H1 (cell line): ENCODE measurements around the gene MEP1B. TPM values are rescaled to one million over a fixed set of nuclear protein-coding genes. Genes with fewer than 3 reads are reported as not detected.
A peak's percentile ranks its signal among the peaks of the same experiment; 100 is the strongest.

Source experiments
- CTCF ChIA-PET: fragments of 300-600 bp; sonication (Branson Sonifier 250); formaldehyde crosslinking; loops from one replicate; lab custom pipeline; 2021; ENCODE audit not compliant: partially characterized antibody; lab: Charles Lee
- POLR2A ChIA-PET: fragments of 300-600 bp; sonication (Branson Sonifier 250); formaldehyde crosslinking; loops from one replicate; lab custom pipeline; 2021; ENCODE audit warnings: inconsistent platforms; ENCODE audit not compliant: partially characterized antibody; lab: Charles Lee
- DNase-seq, 2 experiments: peaks; one replicate each; pipeline versions ENCODE4 v3.0.0 to v3.0.0-alpha.2; 2010 to 2022; ENCODE audit warnings: low spot score in 2 of 2, low read depth in 1 of 2, mixed read lengths in 1 of 2
- FAIRE-seq: peaks from 2 replicates; lab custom pipeline; 2011; peaks lifted over from hg19 to GRCh38; lab: Jason Lieb, UNC
- H2AFZ ChIP-seq: 2 replicates; pipeline ENCODE4 v1.8.1; 2012; ENCODE audit warnings: low read length, inconsistent platforms
- H2AK5ac ChIP-seq: 2 replicates; pipeline ENCODE4 v1.6.1; 2013; ENCODE audit warnings: low read depth, low read length
- H2BK120ac ChIP-seq: replicated peaks from 2 replicates; pipeline ENCODE3; 2013; ENCODE audit warnings: low read depth, low read length, inconsistent platforms
- H2BK12ac ChIP-seq: 2 replicates; pipeline ENCODE4 v1.6.1; 2013; ENCODE audit warnings: low read depth, low read length
- H2BK15ac ChIP-seq: 2 replicates; pipeline ENCODE4 v1.6.1; 2013; ENCODE audit warnings: low read length
- H2BK20ac ChIP-seq: 2 replicates; pipeline ENCODE4 v1.6.1; 2013; ENCODE audit warnings: low read length
- H2BK5ac ChIP-seq: 2 replicates; pipeline ENCODE4 v1.6.1; 2013; ENCODE audit warnings: low read depth, low read length
- H3K14ac ChIP-seq: 2 replicates; pipeline ENCODE4 v1.6.1; 2013; ENCODE audit warnings: inconsistent platforms; ENCODE audit not compliant: insufficient read length
- H3K18ac ChIP-seq: 2 replicates; pipeline ENCODE4 v1.6.1; 2013; ENCODE audit warnings: low read length; ENCODE audit errors: extremely low read depth
- H3K23ac ChIP-seq: 2 replicates; pipeline ENCODE4 v1.6.1; 2013; ENCODE audit warnings: inconsistent platforms; ENCODE audit not compliant: insufficient read length
- H3K23me2 ChIP-seq: 2 replicates; pipeline ENCODE4 v1.6.1; 2013; ENCODE audit warnings: low read depth, low read length
- H3K27ac ChIP-seq: 2 replicates; pipeline ENCODE4 v1.6.1; 2011; ENCODE audit warnings: low read depth, low read length, inconsistent platforms
- H3K27me3 ChIP-seq, 4 experiments: replicated peaks in 1 of 4; 1 replicate in 1 of 4; 2 replicates in 3 of 4; pipeline versions ENCODE4 v1.6.1 to v1.8.1; 2011 to 2013; ENCODE audit warnings: low read length in 3 of 4, mild to moderate bottlenecking in 3 of 4, inconsistent platforms in 2 of 4, mixed read lengths in 2 of 4, moderate library complexity in 1 of 4; ENCODE audit not compliant: control insufficient read depth in 3 of 4, insufficient read depth in 3 of 4; ENCODE audit errors: extremely low read depth in 1 of 4
- H3K36me3 ChIP-seq, 4 experiments: 2 replicates each; pipeline versions ENCODE4 v1.6.1 to v1.8.1; 2011 to 2013; ENCODE audit warnings: mild to moderate bottlenecking in 4 of 4, low read length in 3 of 4, moderate library complexity in 2 of 4, control low read depth in 1 of 4, inconsistent platforms in 1 of 4; ENCODE audit not compliant: insufficient read depth in 4 of 4, control insufficient read depth in 2 of 4
- H3K4ac ChIP-seq: replicated peaks from 2 replicates; pipeline ENCODE3; 2013; ENCODE audit warnings: low read length, low read depth, mixed read lengths, inconsistent platforms; ENCODE audit not compliant: insufficient read length
- H3K4me1 ChIP-seq, 4 experiments: replicated peaks in 1 of 4; 1 replicate in 1 of 4; 2 replicates in 3 of 4; pipeline versions ENCODE4 v1.6.1 to v1.8.1; 2011 to 2013; ENCODE audit warnings: low read length in 3 of 4, inconsistent platforms in 2 of 4, mixed read lengths in 1 of 4; ENCODE audit not compliant: insufficient read depth in 4 of 4, control insufficient read depth in 3 of 4
- H3K4me2 ChIP-seq, 2 experiments: 2 replicates each; pipeline versions ENCODE4 v1.6.1 to v1.8.1; 2011 to 2013; ENCODE audit warnings: low read depth in 2 of 2, low read length in 2 of 2, control low read depth in 1 of 2, inconsistent platforms in 1 of 2, mild to moderate bottlenecking in 1 of 2; ENCODE audit not compliant: insufficient read depth in 1 of 2
- H3K4me3 ChIP-seq, 4 experiments: fragments of 200-600, 300-600 bp in 1 of 4; sonication (generic), shearing (Covaris generic), sonication (Bioruptor Twin) in 1 of 4; 2 replicates each; pipeline versions ENCODE4 v1.5.1 to v1.8.1; 2011 to 2016; ENCODE audit warnings: low read length in 4 of 4, low read depth in 3 of 4, control low read depth in 2 of 4, inconsistent platforms in 2 of 4, mild to moderate bottlenecking in 2 of 4, mixed read lengths in 1 of 4, moderate library complexity in 1 of 4; ENCODE audit not compliant: insufficient read depth in 2 of 4; ENCODE audit errors: extremely low read depth in 1 of 4
- H3K56ac ChIP-seq: replicated peaks from 2 replicates; pipeline ENCODE3; 2013; ENCODE audit warnings: low read depth, mild to moderate bottlenecking, mixed read lengths, low read length, inconsistent platforms; ENCODE audit not compliant: insufficient read length
- H3K79me1 ChIP-seq: 2 replicates; pipeline ENCODE4 v1.6.1; 2013; ENCODE audit warnings: low read depth, low read length, control low read depth
- H3K79me2 ChIP-seq, 2 experiments: 2 replicates each; pipeline versions ENCODE4 v1.6.1 to v1.8.1; 2012 to 2013; ENCODE audit warnings: low read length in 2 of 2, mild to moderate bottlenecking in 2 of 2, inconsistent platforms in 1 of 2; ENCODE audit not compliant: insufficient read depth in 2 of 2, control insufficient read depth in 1 of 2
- H3K9ac ChIP-seq, 4 experiments: replicated peaks in 1 of 4; 1 replicate in 1 of 4; 2 replicates in 3 of 4; pipeline versions ENCODE4 v1.6.1 to v1.8.1; 2011 to 2013; ENCODE audit warnings: low read depth in 3 of 4, low read length in 3 of 4, control low read depth in 2 of 4, mild to moderate bottlenecking in 2 of 4, moderate library complexity in 2 of 4, inconsistent platforms in 1 of 4; ENCODE audit errors: extremely low read depth in 1 of 4
- H3K9me3 ChIP-seq, 2 experiments: 2 replicates each; pipeline versions ENCODE4 v1.6.1 to v1.8.1; 2012 to 2013; ENCODE audit warnings: mild to moderate bottlenecking in 2 of 2, moderate library complexity in 2 of 2, control low read depth in 1 of 2, inconsistent platforms in 1 of 2, low read depth in 1 of 2, low read length in 1 of 2, mixed read lengths in 1 of 2; ENCODE audit not compliant: insufficient read depth in 2 of 2
- H4K20me1 ChIP-seq, 2 experiments: replicated peaks in 1 of 2; 2 replicates each; pipeline versions ENCODE3 to v1.8.1; 2011 to 2013; ENCODE audit warnings: inconsistent platforms in 2 of 2, low read length in 2 of 2, mild to moderate bottlenecking in 1 of 2; ENCODE audit not compliant: insufficient read depth in 2 of 2, control insufficient read depth in 1 of 2
- H4K5ac ChIP-seq: 2 replicates; pipeline ENCODE4 v1.6.1; 2013; ENCODE audit warnings: low read length, low read depth, mixed read lengths, inconsistent platforms; ENCODE audit not compliant: insufficient read length
- H4K8ac ChIP-seq: 2 replicates; pipeline ENCODE4 v1.8.0; 2013; ENCODE audit warnings: mild to moderate bottlenecking, moderate library complexity, low read length, inconsistent platforms; ENCODE audit not compliant: insufficient read depth; ENCODE audit errors: extremely low read depth
- H4K91ac ChIP-seq: replicated peaks from 2 replicates; pipeline ENCODE3; 2013; ENCODE audit warnings: low read length, mixed read lengths, inconsistent platforms; ENCODE audit not compliant: insufficient read length
- ATF3 ChIP-seq: IDR thresholded peaks from 2 replicates; pipeline ENCODE4 v1.6.1; 2011; ENCODE audit warnings: low read depth, mild to moderate bottlenecking, low read length; ENCODE audit not compliant: insufficient read depth
- BACH1 ChIP-seq: IDR thresholded peaks from 2 replicates; pipeline ENCODE4 v1.6.1; 2012; ENCODE audit warnings: low read length, improper control_type of control experiment
- CBX5 ChIP-seq: fragments of 300-800, 300-1000 bp; sonication (generic); IDR thresholded peaks from 2 replicates; pipeline ENCODE4 v1.7.1; 2016; ENCODE audit warnings: antibody characterized with exemption, low read length, low read depth
- HDAC6 ChIP-seq: IDR thresholded peaks from one replicate; pipeline ENCODE4 v1.7.1; 2012; ENCODE audit warnings: low read depth, mild to moderate bottlenecking, inconsistent platforms, low read length, moderate library complexity
- JUND ChIP-seq: IDR thresholded peaks from 2 replicates; pipeline ENCODE4 v1.6.1; 2011; ENCODE audit warnings: mild to moderate bottlenecking, improper control_type of control experiment, low read length
- KDM4A ChIP-seq: IDR thresholded peaks from one replicate; pipeline ENCODE4 v1.7.1; 2012; ENCODE audit warnings: low read depth, mild to moderate bottlenecking, moderate library complexity, low read length, inconsistent platforms; ENCODE audit not compliant: severe bottlenecking
- KDM5A ChIP-seq: fragments of 200-600 bp; IDR thresholded peaks from 2 replicates; pipeline ENCODE4 v1.7.1; 2012; ENCODE audit warnings: mild to moderate bottlenecking, low read length, inconsistent platforms, mixed read lengths
- POLR2AphosphoS5 ChIP-seq: IDR thresholded peaks from 2 replicates; pipeline ENCODE4 v1.6.1; 2011; ENCODE audit warnings: low read depth, low read length
- RAD21 ChIP-seq, 2 experiments: IDR thresholded peaks in 1 of 2; conservative IDR thresholded peaks in 1 of 2; 2 replicates each; pipeline ENCODE4 v1.6.1; 2011; ENCODE audit warnings: low read depth in 2 of 2, low read length in 2 of 2, improper control_type of control experiment in 1 of 2, inconsistent platforms in 1 of 2, mild to moderate bottlenecking in 1 of 2, moderate library complexity in 1 of 2
- SP2 ChIP-seq: IDR thresholded peaks from 2 replicates; pipeline ENCODE4 v1.6.1; 2012; ENCODE audit warnings: mild to moderate bottlenecking, low read length, inconsistent platforms
- WGBS, 2 experiments: shearing (Covaris generic) in 1 of 2; methylation state at CpG; one replicate each; pipeline versions ENCODE4 v1.1.6 to v1.1.7; 2013 to 2015; ENCODE audit warnings: low lambda C conversion rate in 2 of 2, mixed read lengths in 2 of 2, inconsistent platforms in 1 of 2, low coverage in 1 of 2, missing lambda C conversion rate in 1 of 2; ENCODE audit not compliant: insufficient replicate concordance in 2 of 2, insufficient coverage in 1 of 2, insufficient read length in 1 of 2; ENCODE audit errors: extremely low coverage in 1 of 2, missing lambda C conversion rate in 1 of 2; 5-methylcytosine and 5-hydroxymethylcytosine counted together
- polyA plus RNA-seq, 7 experiments: library from polyadenylated mRNA; depleted of rRNA in 3 of 7; stranded (reverse) in 5 of 7; unstranded in 2 of 7; fragments of >200 nt in 5 of 7; fragments of 200-250 nt in 2 of 7; gene quantifications; 1 replicate in 5 of 7; 2 replicates in 1 of 7; 4 replicates in 1 of 7; pipeline versions ENCODE4 v1.2.1 to v1.2.3, GENCODE V29; 2011 to 2013; ENCODE audit warnings: missing spikeins in 2 of 7, mixed read lengths in 2 of 7
- total RNA-seq: library from RNA; stranded (reverse); fragmentation: NEBNext Ultra II Directional; extraction: Animal tissue kit (Norgen Biotek cat#: 25700); gene quantifications from 2 replicates; pipeline ENCODE4 v1.2.1, GENCODE V29; 2021

The MEP1B gene
- total and polyA plus RNA-seq, 2 of the 8 experiments (the other 6 are each of a cell fraction or from before 2014, with no cell fraction given): not detected

- DNase-seq (no peak), FAIRE-seq (no peak)
- POLR2A ChIA-PET: no interaction called here
- Histone ChIP-seq H3K79me1 (no peaks in the 10 kb centered on the region), H3K18ac (no peak overlapping the region), H3K23ac (no peak overlapping the region), H3K9me3 (no peaks in the 10 kb centered on the region), H3K14ac (no peak overlapping the region), H2BK20ac (no peak overlapping the region), H3K9ac (no peak overlapping the region), H3K27ac (no peak overlapping the region), H4K91ac (no peak overlapping the region), H4K5ac (no peak overlapping the region), H2AK5ac (no peak overlapping the region), H3K36me3 (no peaks in the 10 kb centered on the region), H3K23me2 (no peaks in the 10 kb centered on the region), H4K20me1 (no peaks in the 10 kb centered on the region), H2BK5ac (no peak overlapping the region), H3K27me3 (no peaks in the 10 kb centered on the region), H4K8ac (no peak overlapping the region), H3K56ac (peak overlapping the region; percentile 12), H2BK120ac (no peak overlapping the region), H2AFZ (no peak overlapping the region), H3K4me2 (no peak overlapping the region), H3K4me1 (no peaks in the 10 kb centered on the region), H3K4ac (no peak overlapping the region), H3K4me3 (no peak overlapping the region), H2BK12ac (no peak overlapping the region), H3K79me2 (no peaks in the 10 kb centered on the region), H2BK15ac (no peak overlapping the region)
- CTCF ChIA-PET: interaction anchor here (1.0 to 2.5 kb wide), 3 partner anchors 16 to 52 kb away, joined by 5 to 10 read pairs (median 8); no protein-coding TSS in a partner anchor
- 90% methylated on average over 3 of the region's 3 CpGs; no CpG with 5 or more reads in 1 of the 2 experiments for WGBS, 2 experiments
- no peak for TF ChIP-seq HDAC6
- no peak for TF ChIP-seq KDM5A
- no peak for TF ChIP-seq BACH1
- TF ChIP-seq ATF3: no peak
- no peak for TF ChIP-seq RAD21 (IDR thresholded peaks at IDR 0.05 in 1 of 2, conservative IDR thresholded peaks at IDR 0.05 in 1 of 2; ENCODE audit: low read depth in 2 of 2, low read length in 2 of 2)
- TF ChIP-seq POLR2AphosphoS5: no peak
- TF ChIP-seq CBX5: no peak
- TF ChIP-seq KDM4A: no peak
- no peak for TF ChIP-seq SP2
- TF ChIP-seq JUND: no peak
These were observed 29.7 kb downstream of the MEP1B start for GRCh38 chr18:32219431-32220018.
